PC-3 (cell line): ENCODE results near the gene ZNF23.

Experiments
- EZH2 ChIP-seq: fragments of 300-600 bp; sonication (generic); IDR thresholded peaks from one replicate; pipeline ENCODE4 v1.6.1; 2017; ENCODE audit warnings: antibody characterized with exemption, mild to moderate bottlenecking, low read length; ENCODE audit not compliant: unreplicated experiment
- EZH2phosphoT487 ChIP-seq: fragments of 300-600 bp; sonication (generic); IDR thresholded peaks from 2 replicates; pipeline ENCODE4 v1.6.1; 2018; ENCODE audit warnings: mild to moderate bottlenecking, antibody characterized with exemption, low read length, borderline replicate concordance
- TF ChIP-seq, protein P1 (sequence below): fragments of 300-600 bp; sonication (generic); conservative IDR thresholded peaks from 2 replicates; pipeline ENCODE4 v1.5.1; 2017; ENCODE audit warnings: antibody characterized with exemption, low read depth, mild to moderate bottlenecking, low read length

DNA sequence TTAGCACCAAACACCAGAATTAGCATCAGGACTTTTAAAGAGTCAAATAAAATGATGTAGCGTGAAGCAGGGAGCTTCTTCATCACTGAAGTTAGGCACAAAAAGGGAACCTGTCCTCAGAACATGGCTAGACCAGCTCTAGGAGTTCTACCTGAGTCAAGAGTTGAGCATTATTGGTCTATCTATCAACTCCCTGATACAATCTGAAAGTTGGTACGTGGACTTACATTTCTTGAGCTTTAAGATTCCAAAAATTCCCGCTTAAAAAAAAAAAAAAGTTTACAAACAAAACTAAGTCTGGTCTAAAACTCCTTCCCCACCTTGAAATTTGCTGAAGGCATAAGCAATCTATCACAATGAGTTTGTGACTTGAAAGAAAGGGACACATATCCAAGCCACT, 32.5 kb downstream of the ZNF23 start:
- TF ChIP-seq, protein P1, sequence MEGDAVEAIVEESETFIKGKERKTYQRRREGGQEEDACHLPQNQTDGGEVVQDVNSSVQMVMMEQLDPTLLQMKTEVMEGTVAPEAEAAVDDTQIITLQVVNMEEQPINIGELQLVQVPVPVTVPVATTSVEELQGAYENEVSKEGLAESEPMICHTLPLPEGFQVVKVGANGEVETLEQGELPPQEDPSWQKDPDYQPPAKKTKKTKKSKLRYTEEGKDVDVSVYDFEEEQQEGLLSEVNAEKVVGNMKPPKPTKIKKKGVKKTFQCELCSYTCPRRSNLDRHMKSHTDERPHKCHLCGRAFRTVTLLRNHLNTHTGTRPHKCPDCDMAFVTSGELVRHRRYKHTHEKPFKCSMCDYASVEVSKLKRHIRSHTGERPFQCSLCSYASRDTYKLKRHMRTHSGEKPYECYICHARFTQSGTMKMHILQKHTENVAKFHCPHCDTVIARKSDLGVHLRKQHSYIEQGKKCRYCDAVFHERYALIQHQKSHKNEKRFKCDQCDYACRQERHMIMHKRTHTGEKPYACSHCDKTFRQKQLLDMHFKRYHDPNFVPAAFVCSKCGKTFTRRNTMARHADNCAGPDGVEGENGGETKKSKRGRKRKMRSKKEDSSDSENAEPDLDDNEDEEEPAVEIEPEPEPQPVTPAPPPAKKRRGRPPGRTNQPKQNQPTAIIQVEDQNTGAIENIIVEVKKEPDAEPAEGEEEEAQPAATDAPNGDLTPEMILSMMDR: no peak
- TF ChIP-seq EZH2phosphoT487: no peak
- TF ChIP-seq EZH2: no peak
